Stimulated activated naive CD8-positive, alpha-beta T cell treated with anti-CD3 and anti-CD28 coated beads, Interleukin-15, Interleukin-2, amounts not matched to agents 100 ng/mL and 50 ng/mL, for 24 hours (primary cell): Measurements from ENCODE around the gene B4GALT3.

Experiments
- H3K27ac Mint-ChIP-seq: one replicate; pipeline ENCODE4 v1.8.0; 2021; ENCODE audit warnings: mild to moderate bottlenecking, mixed read lengths
- H3K27me3 Mint-ChIP-seq: one replicate; pipeline ENCODE4 v1.8.0; 2021; ENCODE audit warnings: mixed read lengths
- H3K36me3 Mint-ChIP-seq: one replicate; pipeline ENCODE4 v1.8.0; 2021; ENCODE audit warnings: low read depth, mixed read lengths
- H3K4me1 Mint-ChIP-seq: one replicate; pipeline ENCODE4 v1.8.0; 2021; ENCODE audit warnings: low read depth, mixed read lengths
- H3K4me3 Mint-ChIP-seq: one replicate; pipeline ENCODE4 v1.8.0; 2021; ENCODE audit warnings: mild to moderate bottlenecking, mixed read lengths
- H3K9me3 Mint-ChIP-seq: one replicate; pipeline ENCODE4 v1.8.0; 2021; ENCODE audit warnings: mixed read lengths

Gene B4GALT3

DNA sequence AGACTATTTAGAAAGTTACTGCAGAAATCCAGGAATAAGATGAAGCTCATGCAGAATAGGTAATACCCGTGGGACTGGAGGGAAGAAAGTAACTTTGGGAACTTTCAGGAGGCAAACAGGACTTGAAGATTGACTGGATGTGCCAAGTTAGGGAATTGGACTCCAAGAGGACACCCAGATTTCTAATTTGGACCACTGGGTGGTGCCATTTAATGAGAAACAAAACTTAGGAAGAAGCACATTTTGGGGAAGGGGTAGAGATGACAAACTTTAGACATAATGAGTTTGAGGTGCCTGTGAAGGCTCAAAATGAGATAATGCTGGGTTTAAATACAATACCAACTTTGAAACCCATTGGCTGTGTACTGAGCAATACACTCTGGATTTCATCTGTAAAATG is 3.3 kb upstream of the B4GALT3 start:
- H3K4me1 Mint-ChIP-seq = peaks cover 82% of the 10 kb centered on the region
- no peak overlapping the region for H3K4me3 Mint-ChIP-seq
- no peaks in the 10 kb centered on the region for H3K27me3 Mint-ChIP-seq
- H3K9me3 Mint-ChIP-seq = no peaks in the 10 kb centered on the region
- H3K36me3 Mint-ChIP-seq = peaks cover 5% of the 10 kb centered on the region
- H3K27ac Mint-ChIP-seq = peak overlapping the region; percentile 66

DNA sequence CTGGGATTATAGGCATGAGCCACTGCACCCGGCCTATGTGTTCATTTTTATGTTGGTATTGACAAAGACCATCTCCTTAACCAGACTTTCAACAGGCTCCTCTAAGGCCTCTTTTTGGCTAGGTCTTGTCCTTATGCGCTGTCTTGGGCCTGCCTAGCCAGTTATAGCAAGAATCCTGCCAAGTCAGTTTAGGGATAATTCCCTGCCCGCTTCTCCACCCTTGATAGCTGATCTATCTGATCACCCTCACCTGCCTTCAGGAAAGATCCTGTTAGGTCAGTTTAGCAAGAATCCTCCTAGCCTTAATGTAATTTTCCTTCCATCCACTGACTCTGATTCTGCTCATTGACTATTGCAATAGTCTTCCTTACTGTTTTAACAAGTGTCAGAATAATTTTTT is 2.4 kb upstream of the B4GALT3 start:
- Mint-ChIP-seq H3K4me3 (no peak overlapping the region), H3K27me3 (no peaks in the 10 kb centered on the region), H3K4me1 (peaks cover 82% of the 10 kb centered on the region), H3K27ac (peak overlapping the region; percentile 9), H3K9me3 (no peaks in the 10 kb centered on the region), H3K36me3 (peaks cover 12% of the 10 kb centered on the region)

DNA sequence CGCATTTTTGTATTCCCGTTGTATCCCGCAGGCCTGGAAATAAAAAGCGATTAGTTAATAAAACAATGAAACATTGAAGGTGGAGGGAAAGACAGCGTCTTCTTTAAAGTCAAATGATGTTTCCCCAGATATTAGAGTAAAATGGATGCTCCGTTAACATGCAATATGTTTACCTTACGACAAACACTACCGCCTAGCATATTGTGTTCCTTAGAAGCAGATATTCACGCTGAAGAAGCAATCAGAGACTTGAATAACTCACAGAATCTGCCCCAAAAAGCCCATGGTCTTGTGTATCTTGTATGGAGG is 583 bp upstream of the B4GALT3 start:
- Mint-ChIP-seq H3K27ac (peak overlapping the region; percentile 99), H3K9me3 (no peaks in the 10 kb centered on the region), H3K4me3 (peak overlapping the region; percentile 100), H3K36me3 (peaks cover 27% of the 10 kb centered on the region), H3K27me3 (no peaks in the 10 kb centered on the region), H3K4me1 (peaks cover 68% of the 10 kb centered on the region)

DNA sequence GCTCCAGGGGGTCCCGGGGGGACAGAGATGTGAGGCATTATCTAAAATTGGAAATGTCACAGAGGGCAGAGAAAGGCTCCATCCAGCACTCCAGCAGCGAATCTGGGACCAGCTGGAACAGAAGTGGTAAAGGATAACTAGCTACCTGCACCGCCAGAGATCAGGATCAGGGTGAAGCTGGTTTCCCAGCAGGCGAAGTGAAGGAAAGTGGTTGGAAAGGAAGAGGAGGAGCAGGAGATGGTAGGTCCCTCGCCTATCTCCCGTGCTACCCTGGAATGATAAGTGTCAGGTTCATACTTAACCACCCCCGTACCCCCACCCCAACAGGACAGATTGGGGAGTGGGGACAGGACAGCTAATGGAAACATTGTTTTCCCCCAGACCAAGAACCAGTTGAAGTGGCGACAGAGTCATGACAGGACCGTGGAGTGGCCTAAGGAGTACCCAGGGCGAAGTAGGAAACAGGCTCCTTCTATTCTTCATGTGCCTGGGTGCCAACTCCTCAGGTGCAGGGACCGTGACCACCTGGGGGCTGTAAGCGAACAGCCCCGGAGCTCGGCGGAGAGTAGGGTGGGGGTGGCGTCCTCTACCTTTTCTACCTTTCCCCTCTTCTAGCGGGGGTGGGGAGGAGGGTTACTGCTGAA is 717 bp downstream of the B4GALT3 start:
- Mint-ChIP-seq H3K27me3 (no peaks in the 10 kb centered on the region), H3K4me3 (peak overlapping the region; percentile 100), H3K9me3 (no peaks in the 10 kb centered on the region), H3K4me1 (peaks cover 55% of the 10 kb centered on the region), H3K27ac (peak overlapping the region; percentile 99), H3K36me3 (peaks cover 40% of the 10 kb centered on the region)

DNA sequence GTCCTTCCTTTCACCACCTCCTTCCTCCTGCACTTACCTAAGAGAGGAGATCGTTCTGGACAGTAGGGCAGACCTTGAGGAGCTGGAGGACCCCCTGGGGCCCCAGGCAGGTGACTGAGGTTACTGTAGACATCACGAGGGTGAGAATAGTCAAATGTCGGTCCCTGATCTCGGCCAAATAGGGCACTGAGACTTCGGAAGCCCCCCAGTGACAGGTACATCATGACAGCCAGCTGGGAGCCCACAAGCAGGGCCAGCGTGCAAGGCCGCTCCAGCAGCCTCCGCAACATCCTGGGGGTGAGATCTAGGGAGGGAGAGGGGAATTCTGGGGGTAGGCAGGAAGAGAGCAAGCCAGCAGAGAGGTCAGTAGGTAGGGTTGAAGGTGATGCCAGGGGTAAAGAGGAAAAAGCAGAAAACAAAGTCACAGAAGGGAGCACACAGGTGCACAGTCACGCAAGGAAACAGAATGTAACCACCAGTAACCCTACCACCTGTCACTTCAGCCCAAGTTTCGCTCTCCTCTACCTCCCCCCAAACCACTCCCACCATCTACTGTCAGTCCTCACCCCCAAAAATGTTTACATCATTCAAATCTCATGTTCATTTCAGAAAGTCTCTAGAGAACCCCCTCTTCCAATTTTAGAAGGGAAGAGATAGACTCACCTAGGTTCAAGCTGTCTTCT is 1.4 kb downstream of the B4GALT3 start:
- peak overlapping the region; percentile 99 for H3K27ac Mint-ChIP-seq
- H3K4me3 Mint-ChIP-seq = peak overlapping the region; percentile 100
- no peaks in the 10 kb centered on the region for H3K9me3 Mint-ChIP-seq
- peaks cover 46% of the 10 kb centered on the region for H3K36me3 Mint-ChIP-seq
- no peaks in the 10 kb centered on the region for H3K27me3 Mint-ChIP-seq
- H3K4me1 Mint-ChIP-seq = peaks cover 49% of the 10 kb centered on the region

DNA sequence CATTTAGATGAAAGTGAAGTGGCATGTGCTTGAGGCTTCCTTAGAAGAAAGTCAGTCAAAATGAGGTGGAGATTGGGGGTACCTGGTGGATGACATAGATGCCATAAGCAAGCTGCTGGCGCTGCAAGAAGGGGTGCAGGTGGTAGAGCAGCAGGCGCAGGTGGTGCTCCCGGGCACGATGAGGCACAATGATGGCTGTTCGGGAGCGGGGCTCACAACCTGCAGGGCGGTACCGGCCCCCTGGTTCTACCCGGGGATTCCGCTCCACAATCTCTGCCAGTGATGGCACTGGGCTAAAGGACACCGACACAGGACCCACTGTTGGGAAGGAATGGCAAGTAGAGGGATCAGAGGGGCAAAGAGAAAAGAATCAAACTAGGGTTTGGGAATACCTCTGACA is 2.4 kb downstream of the B4GALT3 start:
- Mint-ChIP-seq H3K36me3 (peaks cover 48% of the 10 kb centered on the region), H3K4me3 (no peak overlapping the region), H3K27me3 (no peaks in the 10 kb centered on the region), H3K4me1 (peaks cover 40% of the 10 kb centered on the region), H3K9me3 (no peaks in the 10 kb centered on the region), H3K27ac (peak overlapping the region; percentile 66)

DNA sequence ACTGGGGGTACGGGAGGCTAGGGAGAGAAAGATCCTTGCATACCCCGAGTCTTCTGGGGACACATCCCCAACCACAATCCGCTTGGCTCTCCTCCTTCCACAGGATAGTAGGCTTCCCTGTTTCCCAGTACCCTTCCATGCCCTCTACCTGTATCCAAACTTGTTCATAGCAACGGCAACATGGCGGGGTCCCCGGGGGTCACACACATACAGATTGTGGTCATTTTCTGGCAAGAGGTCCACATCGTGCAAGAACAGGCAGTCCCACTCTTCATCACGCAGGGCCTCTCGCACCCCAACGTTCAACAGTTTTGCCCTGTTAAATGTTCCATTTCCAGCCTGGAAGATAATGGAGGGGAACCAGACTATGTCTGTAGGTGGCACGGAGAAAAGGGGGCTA is 3.6 kb downstream of the B4GALT3 start:
- no peak overlapping the region for H3K27ac Mint-ChIP-seq
- H3K27me3 Mint-ChIP-seq = no peaks in the 10 kb centered on the region
- H3K36me3 Mint-ChIP-seq = peaks cover 48% of the 10 kb centered on the region
- H3K4me1 Mint-ChIP-seq = peaks cover 38% of the 10 kb centered on the region
- no peak overlapping the region for H3K4me3 Mint-ChIP-seq
- H3K9me3 Mint-ChIP-seq = no peaks in the 10 kb centered on the region

DNA sequence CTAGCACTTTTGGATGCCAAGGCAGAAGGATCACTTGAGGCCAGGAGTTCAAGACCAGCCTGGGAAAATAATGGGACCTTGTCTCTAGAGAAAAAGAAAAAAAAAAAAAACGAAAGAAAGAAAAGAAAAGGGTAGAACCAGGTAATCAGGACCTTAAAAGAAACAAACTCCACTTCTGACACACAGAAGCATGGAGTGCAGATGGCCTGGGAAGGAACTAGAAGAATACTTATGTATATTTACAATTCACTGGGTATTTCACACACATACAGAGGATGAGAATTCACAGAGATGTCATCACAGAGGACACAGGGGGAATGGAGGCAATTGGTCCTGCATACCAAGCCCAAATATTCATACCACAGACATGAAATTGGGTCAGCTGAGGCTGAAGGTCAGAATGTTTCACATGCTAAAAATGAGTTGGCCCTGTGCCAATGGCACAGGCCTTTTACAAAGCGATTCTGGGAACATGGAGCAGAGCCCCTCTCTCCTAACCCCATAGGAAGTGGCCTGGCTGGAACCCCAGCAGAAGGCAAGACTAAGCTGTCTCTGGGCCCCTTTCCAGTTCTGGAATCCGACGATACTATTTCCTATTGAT is 4.4 kb downstream of the B4GALT3 start:
- peaks cover 50% of the 10 kb centered on the region for H3K36me3 Mint-ChIP-seq
- H3K4me1 Mint-ChIP-seq = peaks cover 38% of the 10 kb centered on the region
- H3K9me3 Mint-ChIP-seq = no peaks in the 10 kb centered on the region
- no peaks in the 10 kb centered on the region for H3K27me3 Mint-ChIP-seq
- H3K4me3 Mint-ChIP-seq = no peak overlapping the region
- H3K27ac Mint-ChIP-seq = no peak overlapping the region

DNA sequence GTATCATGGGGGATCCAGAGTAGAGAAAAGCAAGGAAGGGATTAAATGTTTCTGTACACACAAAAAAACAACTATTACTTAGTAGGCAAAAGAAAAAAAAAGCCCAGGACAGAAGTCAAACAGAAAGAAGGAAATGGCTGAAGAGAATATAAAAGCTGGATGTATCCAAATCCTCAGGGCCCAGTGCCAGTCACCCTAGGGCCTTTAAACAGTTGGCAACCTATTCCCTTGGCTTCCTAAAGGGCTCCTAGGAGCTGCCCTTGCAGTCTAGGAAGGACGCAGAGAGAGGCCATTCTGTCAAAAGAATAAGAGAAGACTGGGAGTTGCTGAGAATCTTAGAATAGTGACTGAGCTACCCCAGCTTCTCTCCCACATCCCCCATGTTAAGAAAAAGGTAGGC is 5.0 kb downstream of the B4GALT3 start:
- H3K36me3 Mint-ChIP-seq = peaks cover 50% of the 10 kb centered on the region
- peaks cover 36% of the 10 kb centered on the region for H3K4me1 Mint-ChIP-seq
- no peak overlapping the region for H3K4me3 Mint-ChIP-seq
- H3K9me3 Mint-ChIP-seq = no peaks in the 10 kb centered on the region
- no peaks in the 10 kb centered on the region for H3K27me3 Mint-ChIP-seq
- peak overlapping the region; percentile 52 for H3K27ac Mint-ChIP-seq

DNA sequence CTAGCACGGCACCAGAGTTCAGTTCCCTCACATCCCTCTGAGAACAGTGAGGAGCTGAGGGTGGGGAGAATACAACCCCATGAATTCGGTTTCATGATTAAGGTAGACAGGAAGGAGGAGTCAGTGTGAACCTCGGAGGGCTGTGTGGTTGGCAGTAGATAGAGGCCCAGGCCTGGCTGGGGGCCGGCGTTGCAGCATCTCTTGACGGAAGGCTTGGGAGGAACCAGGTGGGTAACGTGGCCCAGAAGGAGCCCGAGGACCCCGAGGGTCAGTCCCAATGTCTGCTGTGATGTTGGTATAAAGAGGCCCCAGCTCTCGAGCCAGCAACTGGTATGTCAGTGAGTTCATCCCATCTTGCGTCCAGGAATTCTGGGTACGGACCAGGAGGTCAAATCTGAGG is 5.6 kb downstream of the B4GALT3 start:
- Mint-ChIP-seq H3K4me1 (peaks cover 37% of the 10 kb centered on the region), H3K36me3 (peaks cover 50% of the 10 kb centered on the region), H3K9me3 (no peaks in the 10 kb centered on the region), H3K27ac (no peak overlapping the region), H3K27me3 (no peaks in the 10 kb centered on the region), H3K4me3 (no peak overlapping the region)

DNA sequence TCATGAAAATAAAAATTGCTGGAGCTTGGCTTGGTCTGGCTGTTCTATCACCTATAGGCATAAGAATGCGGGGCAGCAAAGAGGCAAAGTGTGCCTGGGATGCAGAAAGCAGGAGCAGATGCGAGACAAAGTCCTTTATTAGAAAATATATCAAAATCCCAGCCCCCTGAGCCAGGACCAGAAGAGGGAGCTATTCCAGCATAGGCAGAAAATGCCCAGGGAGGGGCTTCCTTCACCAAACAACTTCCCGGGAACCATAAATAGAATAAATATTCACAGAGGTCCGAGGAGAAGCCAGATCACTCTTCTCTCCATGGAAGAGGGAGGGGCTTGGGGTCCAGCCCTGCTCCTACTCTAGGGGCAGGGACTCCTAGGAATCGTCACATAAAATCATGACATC is 6.1 kb downstream of the B4GALT3 start:
- H3K9me3 Mint-ChIP-seq = no peaks in the 10 kb centered on the region
- H3K27me3 Mint-ChIP-seq = no peaks in the 10 kb centered on the region
- no peak overlapping the region for H3K27ac Mint-ChIP-seq
- H3K4me3 Mint-ChIP-seq = no peak overlapping the region
- peaks cover 50% of the 10 kb centered on the region for H3K36me3 Mint-ChIP-seq
- peaks cover 32% of the 10 kb centered on the region for H3K4me1 Mint-ChIP-seq

DNA sequence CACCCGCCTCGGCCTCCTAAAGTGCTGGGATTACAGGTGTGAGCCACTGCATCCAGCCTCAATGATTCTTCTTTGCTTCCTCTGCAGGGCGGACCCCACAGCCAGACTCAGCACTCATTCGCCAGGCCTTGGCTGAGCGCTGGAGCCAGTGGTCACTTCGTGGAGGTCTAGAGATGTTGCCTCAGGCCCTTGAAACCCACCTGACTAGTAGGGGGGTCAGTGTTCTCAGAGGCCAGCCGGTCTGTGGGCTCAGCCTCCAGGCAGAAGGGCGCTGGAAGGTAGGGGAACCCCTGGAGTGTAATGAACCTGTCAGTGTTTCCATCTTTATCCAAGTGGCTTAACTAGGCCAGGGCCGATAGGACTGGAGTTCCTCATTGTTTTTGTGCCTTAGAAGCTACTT is 8.4 kb downstream of the B4GALT3 start:
- Mint-ChIP-seq H3K36me3 (peaks cover 38% of the 10 kb centered on the region), H3K4me1 (peaks cover 25% of the 10 kb centered on the region), H3K4me3 (no peak overlapping the region), H3K9me3 (no peaks in the 10 kb centered on the region), H3K27ac (peak overlapping the region; percentile 55), H3K27me3 (no peaks in the 10 kb centered on the region)

DNA sequence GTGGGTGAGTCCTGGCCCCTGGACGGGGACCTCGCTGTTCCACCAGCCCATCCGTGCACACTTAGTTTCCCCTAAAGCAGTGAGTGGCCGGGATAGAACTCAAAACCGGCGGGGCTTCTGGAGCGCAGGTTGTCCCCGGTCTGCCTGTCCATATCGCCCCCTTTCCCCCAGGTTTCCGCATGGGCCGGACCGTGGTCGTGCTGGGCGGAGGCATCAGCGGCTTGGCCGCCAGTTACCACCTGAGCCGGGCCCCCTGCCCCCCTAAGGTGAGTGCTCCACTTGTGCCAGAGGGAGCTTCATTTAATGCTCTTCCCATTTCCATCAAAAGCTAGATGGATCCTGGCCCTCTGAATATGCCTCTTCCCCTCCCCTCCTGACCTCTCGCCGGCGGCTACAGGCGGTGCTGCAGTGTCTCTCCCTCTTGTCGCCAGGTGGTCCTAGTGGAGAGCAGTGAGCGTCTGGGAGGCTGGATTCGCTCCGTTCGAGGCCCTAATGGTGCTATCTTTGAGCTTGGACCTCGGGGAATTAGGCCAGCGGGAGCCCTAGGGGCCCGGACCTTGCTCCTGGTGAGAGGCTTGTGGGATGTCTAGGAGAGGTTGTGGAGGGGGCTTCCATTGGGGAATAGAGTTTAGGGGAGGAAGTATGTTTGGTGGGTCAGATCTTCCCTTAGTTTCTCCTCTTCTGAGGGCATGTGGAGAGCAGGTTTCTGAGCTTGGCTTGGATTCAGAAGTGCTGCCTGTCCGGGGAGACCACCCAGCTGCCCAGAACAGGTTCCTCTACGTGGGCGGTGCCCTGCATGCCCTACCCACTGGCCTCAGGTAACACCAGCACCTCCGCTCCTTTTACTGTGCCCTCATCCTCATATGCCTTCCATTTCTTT is 10.4 kb downstream of the B4GALT3 start:
- Mint-ChIP-seq H3K27ac (peak overlapping the region; percentile 92), H3K4me3 (peak overlapping the region; percentile 92), H3K36me3 (peaks cover 33% of the 10 kb centered on the region), H3K27me3 (no peaks in the 10 kb centered on the region), H3K9me3 (no peaks in the 10 kb centered on the region), H3K4me1 (peaks cover 35% of the 10 kb centered on the region)

DNA sequence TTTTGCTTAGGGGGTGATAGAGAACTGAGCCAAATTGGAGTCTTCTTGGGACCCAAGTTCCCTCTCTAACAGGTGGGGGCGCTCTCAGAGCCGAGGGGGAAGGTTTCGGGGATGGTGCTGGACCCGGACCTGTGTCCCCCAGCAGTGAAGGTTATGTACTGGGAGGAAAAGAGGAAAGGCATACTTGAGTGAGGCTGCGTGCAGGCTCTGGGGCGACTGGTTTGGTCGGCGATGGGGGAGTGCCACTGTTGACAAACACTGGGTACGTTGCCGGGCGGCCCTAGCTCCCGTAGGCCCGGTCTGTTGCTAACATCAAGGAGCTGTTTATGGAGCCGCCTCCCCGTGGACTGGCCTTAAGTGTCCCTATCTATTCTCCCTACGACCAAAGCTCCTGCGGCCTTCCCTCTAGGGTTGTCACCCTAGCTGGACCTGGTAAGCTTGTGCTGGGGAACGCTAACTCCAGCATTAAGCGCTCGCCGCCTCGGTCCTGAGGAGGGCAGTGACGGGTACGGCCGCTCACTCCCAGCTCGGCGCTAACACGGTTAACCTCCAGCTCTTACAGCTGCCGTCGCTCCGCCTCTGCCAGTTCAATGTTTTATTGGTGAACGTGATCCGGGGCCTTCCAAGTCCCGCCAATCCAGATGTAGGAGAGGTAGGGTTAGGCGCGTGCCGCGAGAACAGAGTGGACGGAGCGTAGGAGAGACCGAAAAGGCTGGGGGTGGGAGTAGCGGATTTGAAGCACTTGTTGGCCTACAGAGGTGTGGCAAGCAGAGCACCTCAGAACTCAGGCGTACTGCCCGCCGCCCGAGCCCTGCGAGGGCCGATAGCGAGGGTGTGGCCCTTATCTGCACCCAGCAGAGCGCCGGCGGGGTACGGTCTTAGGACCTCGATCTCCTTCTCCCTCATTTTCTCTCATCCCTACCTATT is 11.3 kb downstream of the B4GALT3 start, which contains the start of gene PPOX:
PPOX (plus strand) TSS at position 685 of the 927 bp plus-strand sequence. CDS start 422 bp downstream, outside the sequence.
- peak within 1 kb of the TSS; percentile 92 for H3K27ac Mint-ChIP-seq
- peaks cover 29% of the 10 kb centered on the region for H3K36me3 Mint-ChIP-seq
- H3K9me3 Mint-ChIP-seq = no peaks in the 10 kb centered on the region
- H3K4me3 Mint-ChIP-seq = peak within 1 kb of the TSS; percentile 92
- no peaks in the 10 kb centered on the region for H3K27me3 Mint-ChIP-seq
- H3K4me1 Mint-ChIP-seq = peaks cover 44% of the 10 kb centered on the region
